ENCODE data around the gene KIAA2012.

The KIAA2012 gene

GRCh38 chr2:202088777-202089176 lies 15.7 kb downstream of the KIAA2012 start:
- no peak for DNase-seq (ENCODE audit: low spot score)

- no peak for DNase-seq (ENCODE audit: low spot score)
Observed at GRCh38 chr2:202090530-202090929, 17.5 kb downstream of the KIAA2012 start.

- DNase-seq (ENCODE audit: low spot score), result no peak
Observed at GRCh38 chr2:202091476-202091875, 18.4 kb downstream of the KIAA2012 start.

GRCh38 chr2:202094426-202094986 lies 21.5 kb downstream of the KIAA2012 start:
- DNase-seq (ENCODE audit: low spot score), result no peak

GRCh38 chr2:202095235-202095634 lies 22.2 kb downstream of the KIAA2012 start:
- no peak for DNase-seq (ENCODE audit: low spot score)

- DNase-seq (ENCODE audit: low spot score), result no peak
Observed at GRCh38 chr2:202096736-202097135, 23.7 kb downstream of the KIAA2012 start.

- DNase-seq (ENCODE audit: low spot score), result no peak
Observed at GRCh38 chr2:202098291-202098690, 25.2 kb downstream of the KIAA2012 start.

- DNase-seq (ENCODE audit: low spot score), result no peak
Observed at GRCh38 chr2:202099515-202099914, 26.5 kb downstream of the KIAA2012 start.

- no peak for DNase-seq (ENCODE audit: low spot score)
Observed at GRCh38 chr2:202100176-202100575, 27.1 kb downstream of the KIAA2012 start.

GRCh38 chr2:202101026-202101579 lies 28.0 kb downstream of the KIAA2012 start:
- DNase-seq (ENCODE audit: low spot score), result no peak

- DNase-seq (ENCODE audit: low spot score), result no peak
Observed at GRCh38 chr2:202102425-202103000, 29.5 kb downstream of the KIAA2012 start.

- no peak for DNase-seq (ENCODE audit: low spot score)
Observed at GRCh38 chr2:202104286-202104870, 31.3 kb downstream of the KIAA2012 start.

GRCh38 chr2:202105025-202105424 lies 32.0 kb downstream of the KIAA2012 start:
- DNase-seq (ENCODE audit: low spot score), result no peak

- DNase-seq (ENCODE audit: low spot score), result no peak
Observed at GRCh38 chr2:202108345-202108744, 35.3 kb downstream of the KIAA2012 start.

- no peak for DNase-seq (ENCODE audit: low spot score)
Observed at GRCh38 chr2:202109139-202109736, 36.2 kb downstream of the KIAA2012 start.

GRCh38 chr2:202109737-202110184 lies 36.7 kb downstream of the KIAA2012 start:
- no peak for DNase-seq (ENCODE audit: low spot score)

- no peak for DNase-seq (ENCODE audit: low spot score)
Observed at GRCh38 chr2:202110491-202110890, 37.4 kb downstream of the KIAA2012 start.

- no peak for DNase-seq (ENCODE audit: low spot score)
Observed at GRCh38 chr2:202112041-202112440, 39.0 kb downstream of the KIAA2012 start.

- no peak for DNase-seq (ENCODE audit: low spot score)
Observed at GRCh38 chr2:202113571-202114142, 40.6 kb downstream of the KIAA2012 start.

GRCh38 chr2:202114291-202114690 lies 41.2 kb downstream of the KIAA2012 start:
- no peak for DNase-seq (ENCODE audit: low spot score)

- DNase-seq (ENCODE audit: low spot score), result no peak
Observed at GRCh38 chr2:202114795-202115194, 41.7 kb downstream of the KIAA2012 start.

GRCh38 chr2:202115479-202115971 lies 42.5 kb downstream of the KIAA2012 start:
- no peak for DNase-seq (ENCODE audit: low spot score)
